ENCODE measurements around the gene MROH8.
A peak's percentile ranks its signal among the peaks of the same experiment; 100 is the strongest.

MROH8 gene
- 0.27 to 1.5 (median 1.0) reads per million in 4 donors for total RNA-seq

GRCh38 chr20:37178839-37179682 lies at the start of gene MROH8, which contains the start of gene RPN2:
MROH8 (minus strand) TSS chr20:37179548.
RPN2 (plus strand) TSS chr20:37179330; CDS start chr20:37179357, 27 bp downstream.
- DNase-seq, result peak; percentile 89 to 95 (median 93)

GRCh38 chr20:37228656-37229055 lies 49.3 kb upstream of the MROH8 start:
- no peak for DNase-seq

GRCh38 chr20:37228082-37228481 lies 48.7 kb upstream of the MROH8 start:
- DNase-seq, result no peak

GRCh38 chr20:37226889-37227288 lies 47.5 kb upstream of the MROH8 start:
- no peak for DNase-seq

GRCh38 chr20:37225146-37225545 lies 45.8 kb upstream of the MROH8 start:
- no peak for DNase-seq

- DNase-seq, result no peak
Measured at GRCh38 chr20:37223053-37223452, 43.7 kb upstream of the MROH8 start.

GRCh38 chr20:37222086-37222485 lies 42.7 kb upstream of the MROH8 start:
- no peak for DNase-seq

GRCh38 chr20:37220731-37221130 lies 41.4 kb upstream of the MROH8 start:
- no peak for DNase-seq

GRCh38 chr20:37219751-37220668 lies 40.7 kb upstream of the MROH8 start:
- no peak for DNase-seq

- DNase-seq, result no peak
Measured at GRCh38 chr20:37218976-37219375, 39.6 kb upstream of the MROH8 start.

- DNase-seq, result no peak
Measured at GRCh38 chr20:37218441-37218840, 39.1 kb upstream of the MROH8 start.

- DNase-seq, result no peak
Measured at GRCh38 chr20:37209661-37210314, 30.4 kb upstream of the MROH8 start.

GRCh38 chr20:37209193-37209592 lies 29.8 kb upstream of the MROH8 start:
- no peak for DNase-seq

- no peak for DNase-seq
Measured at GRCh38 chr20:37207171-37207570, 27.8 kb upstream of the MROH8 start.

- no peak for DNase-seq
Measured at GRCh38 chr20:37205794-37206193, 26.4 kb upstream of the MROH8 start.

GRCh38 chr20:37205130-37205529 lies 25.8 kb upstream of the MROH8 start:
- DNase-seq, result no peak

- no peak for DNase-seq
Measured at GRCh38 chr20:37204056-37204455, 24.7 kb upstream of the MROH8 start.

GRCh38 chr20:37202267-37202943 lies 23.1 kb upstream of the MROH8 start:
- DNase-seq, result no peak

GRCh38 chr20:37201827-37202162 lies 22.4 kb upstream of the MROH8 start:
- no peak for DNase-seq

GRCh38 chr20:37200926-37201826 lies 21.8 kb upstream of the MROH8 start:
- no peak for DNase-seq

GRCh38 chr20:37200376-37200775 lies 21.0 kb upstream of the MROH8 start:
- DNase-seq, result no peak

Data from T-helper 1 cell (primary cell).